Measurements from ENCODE around the gene FHAD1.

DNA sequence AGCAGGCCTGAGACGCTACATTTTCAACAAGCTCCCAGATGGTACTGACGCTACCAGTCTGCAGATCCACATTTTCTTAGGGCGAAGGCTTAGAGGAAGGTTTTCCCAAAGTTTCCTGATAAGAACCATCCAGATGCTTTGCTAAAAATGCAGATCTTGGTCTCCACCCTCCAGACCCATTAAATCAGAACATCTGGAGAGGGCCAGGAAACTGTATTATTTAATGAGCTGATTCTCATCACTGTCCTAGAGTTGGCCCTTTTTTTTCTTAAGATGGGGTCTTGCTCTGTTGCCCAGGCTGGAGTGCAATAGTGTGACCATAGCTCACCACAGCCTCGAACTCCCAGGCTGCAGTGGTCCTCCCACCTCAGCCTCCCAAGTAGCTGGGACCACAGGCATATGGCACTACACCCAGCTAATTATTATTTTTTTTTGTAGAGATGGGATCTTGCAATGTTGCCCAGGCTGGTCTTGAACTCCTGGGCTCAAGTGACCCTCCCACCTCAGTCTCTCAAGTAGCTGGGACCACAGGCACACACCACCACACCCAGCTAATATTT is 95.5 kb downstream of the FHAD1 start:
- TF ChIP-seq SMAD1 (IDR thresholded peaks at IDR 0.05; ENCODE audit: low read depth, low read length, partially characterized antibody) (no peak), SRF (CRISPR knock-in tag; IDR thresholded peaks at IDR 0.05) (no peak), CTCF (IDR thresholded peaks at IDR 0.05 in 2 of 3, conservative IDR thresholded peaks at IDR 0.05 in 1 of 3; ENCODE audit: insufficient read depth in 2 of 3, low read depth in 1 of 3, low read length in 3 of 3) (no peak), EP300 (IDR thresholded peaks at IDR 0.05; ENCODE audit: low read length) (no peak)
- TF ChIP-seq, protein P1, sequence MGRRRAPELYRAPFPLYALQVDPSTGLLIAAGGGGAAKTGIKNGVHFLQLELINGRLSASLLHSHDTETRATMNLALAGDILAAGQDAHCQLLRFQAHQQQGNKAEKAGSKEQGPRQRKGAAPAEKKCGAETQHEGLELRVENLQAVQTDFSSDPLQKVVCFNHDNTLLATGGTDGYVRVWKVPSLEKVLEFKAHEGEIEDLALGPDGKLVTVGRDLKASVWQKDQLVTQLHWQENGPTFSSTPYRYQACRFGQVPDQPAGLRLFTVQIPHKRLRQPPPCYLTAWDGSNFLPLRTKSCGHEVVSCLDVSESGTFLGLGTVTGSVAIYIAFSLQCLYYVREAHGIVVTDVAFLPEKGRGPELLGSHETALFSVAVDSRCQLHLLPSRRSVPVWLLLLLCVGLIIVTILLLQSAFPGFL (CRISPR knock-in tag; IDR thresholded peaks at IDR 0.05) = no peak

Data from K562 (cell line).